GM10248 (cell line): ENCODE measurements around the gene SGPL1.
"Not testable (repeated sequence)": the region's sequence is repeated elsewhere in the genome, so short reads cannot be mapped to it uniquely, and the experiment has no call there.

Experiments used
- CTCF ChIA-PET: fragments of 300-600 bp; sonication (Branson Sonifier 250); formaldehyde crosslinking; extraction: SDS; loops from one replicate; lab custom pipeline; 2021; ENCODE audit warnings: antibody characterized with exemption; lab: Yijun Ruan, JAX
- POLR2A ChIA-PET: fragments of 350-650 bp; sonication (Branson Sonifier 250); formaldehyde crosslinking; extraction: SDS; loops from one replicate; lab custom pipeline; 2020; ENCODE audit warnings: antibody characterized with exemption; lab: Yijun Ruan, JAX
- DNase-seq: peaks from one replicate; pipeline ENCODE4 v3.0.0; 2012; ENCODE audit errors: extremely low spot score
- TF ChIP-seq, protein P1 (sequence below): IDR thresholded peaks from 2 replicates; pipeline ENCODE4 v1.5.1; 2012; ENCODE audit warnings: mild to moderate bottlenecking, low read depth; ENCODE audit errors: extremely low read depth, missing control alignments, control extremely low read depth

The SGPL1 gene

DNA sequence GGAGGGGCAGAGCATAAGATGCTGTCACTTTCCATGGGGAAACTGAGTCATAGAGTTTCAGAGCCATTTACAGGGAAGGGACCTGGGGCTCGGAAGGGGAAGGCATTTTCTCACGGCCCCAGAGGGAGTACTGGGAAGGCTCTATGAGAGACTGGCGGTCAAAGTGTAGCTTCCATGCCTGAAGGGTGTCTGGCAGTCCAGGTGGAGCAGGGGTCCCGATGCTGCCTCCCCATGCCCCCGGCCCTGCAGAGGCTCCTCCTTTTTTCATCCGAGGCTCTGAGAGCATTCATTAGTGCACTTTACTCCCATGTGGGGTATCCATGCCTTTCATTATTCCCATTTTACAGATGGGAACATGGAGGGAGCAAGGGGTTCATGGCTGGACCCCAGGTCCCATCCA is 100.5 kb downstream of the SGPL1 start:
- DNase-seq, result no peak
- TF ChIP-seq, protein P1, sequence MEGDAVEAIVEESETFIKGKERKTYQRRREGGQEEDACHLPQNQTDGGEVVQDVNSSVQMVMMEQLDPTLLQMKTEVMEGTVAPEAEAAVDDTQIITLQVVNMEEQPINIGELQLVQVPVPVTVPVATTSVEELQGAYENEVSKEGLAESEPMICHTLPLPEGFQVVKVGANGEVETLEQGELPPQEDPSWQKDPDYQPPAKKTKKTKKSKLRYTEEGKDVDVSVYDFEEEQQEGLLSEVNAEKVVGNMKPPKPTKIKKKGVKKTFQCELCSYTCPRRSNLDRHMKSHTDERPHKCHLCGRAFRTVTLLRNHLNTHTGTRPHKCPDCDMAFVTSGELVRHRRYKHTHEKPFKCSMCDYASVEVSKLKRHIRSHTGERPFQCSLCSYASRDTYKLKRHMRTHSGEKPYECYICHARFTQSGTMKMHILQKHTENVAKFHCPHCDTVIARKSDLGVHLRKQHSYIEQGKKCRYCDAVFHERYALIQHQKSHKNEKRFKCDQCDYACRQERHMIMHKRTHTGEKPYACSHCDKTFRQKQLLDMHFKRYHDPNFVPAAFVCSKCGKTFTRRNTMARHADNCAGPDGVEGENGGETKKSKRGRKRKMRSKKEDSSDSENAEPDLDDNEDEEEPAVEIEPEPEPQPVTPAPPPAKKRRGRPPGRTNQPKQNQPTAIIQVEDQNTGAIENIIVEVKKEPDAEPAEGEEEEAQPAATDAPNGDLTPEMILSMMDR, result no peak
- CTCF ChIA-PET, result interaction anchor here (2.4 kb wide), 1 partner anchor 13 kb away, joined by 6 read pairs; no protein-coding TSS in a partner anchor
- POLR2A ChIA-PET, result no interaction called here

DNA sequence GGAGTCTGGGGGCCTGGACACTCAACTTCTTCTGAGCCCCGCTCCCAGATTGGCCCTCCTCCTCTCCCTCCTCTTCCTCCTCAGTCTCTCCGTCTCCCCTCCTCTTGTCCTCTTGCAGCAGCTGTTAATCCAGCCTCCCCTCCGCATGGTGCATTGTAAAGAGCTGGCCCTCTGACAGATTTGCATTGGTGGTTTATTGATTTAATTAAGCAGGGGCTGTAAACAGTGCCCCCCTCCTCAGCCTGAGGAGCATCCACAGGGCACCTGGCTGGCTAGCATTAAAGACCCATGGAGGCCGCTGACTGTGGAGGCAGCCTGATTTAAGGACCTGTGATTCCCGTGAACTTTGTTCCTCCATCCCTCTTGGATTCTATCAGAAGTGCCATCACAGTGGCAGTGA is 101.5 kb downstream of the SGPL1 start:
- ChIA-PET POLR2A (no interaction called here), CTCF (interaction anchor here (1.0 to 2.4 kb wide), 2 partner anchors 9 to 14 kb away, joined by 3 to 6 read pairs; no protein-coding TSS in a partner anchor)

DNA sequence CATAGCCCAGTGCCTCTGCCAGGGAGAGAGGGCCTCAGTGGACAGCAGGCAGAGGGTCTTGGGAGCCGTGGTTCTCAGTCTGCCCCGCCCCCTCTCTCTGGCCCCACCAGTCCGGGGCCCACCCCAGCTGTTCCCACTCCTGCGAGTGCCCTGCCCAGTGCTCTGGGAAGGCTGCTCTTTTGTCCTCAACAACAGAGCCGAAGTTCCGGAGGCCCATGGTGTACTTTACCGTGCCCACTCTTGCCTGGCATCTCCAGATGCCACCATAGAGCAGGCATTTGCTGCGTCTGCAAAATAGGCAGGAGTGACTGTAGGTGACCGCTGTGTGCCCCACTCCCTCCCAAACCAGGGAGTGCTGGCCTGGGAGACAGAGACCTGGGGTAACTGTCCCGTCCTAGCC is 101.9 kb downstream of the SGPL1 start:
- TF ChIP-seq, protein P1, result no peak
- CTCF ChIA-PET, result interaction anchor here (1.0 to 2.4 kb wide), 3 partner anchors 9 to 39 kb away, joined by 3 to 6 read pairs (median 3); no protein-coding TSS in a partner anchor
- POLR2A ChIA-PET, result no interaction called here
- no peak for DNase-seq

More for the DNA sequence above, 101.5 kb downstream of the SGPL1 start:
- DNase-seq, result no peak
- TF ChIP-seq, protein P1, result no peak

DNA sequence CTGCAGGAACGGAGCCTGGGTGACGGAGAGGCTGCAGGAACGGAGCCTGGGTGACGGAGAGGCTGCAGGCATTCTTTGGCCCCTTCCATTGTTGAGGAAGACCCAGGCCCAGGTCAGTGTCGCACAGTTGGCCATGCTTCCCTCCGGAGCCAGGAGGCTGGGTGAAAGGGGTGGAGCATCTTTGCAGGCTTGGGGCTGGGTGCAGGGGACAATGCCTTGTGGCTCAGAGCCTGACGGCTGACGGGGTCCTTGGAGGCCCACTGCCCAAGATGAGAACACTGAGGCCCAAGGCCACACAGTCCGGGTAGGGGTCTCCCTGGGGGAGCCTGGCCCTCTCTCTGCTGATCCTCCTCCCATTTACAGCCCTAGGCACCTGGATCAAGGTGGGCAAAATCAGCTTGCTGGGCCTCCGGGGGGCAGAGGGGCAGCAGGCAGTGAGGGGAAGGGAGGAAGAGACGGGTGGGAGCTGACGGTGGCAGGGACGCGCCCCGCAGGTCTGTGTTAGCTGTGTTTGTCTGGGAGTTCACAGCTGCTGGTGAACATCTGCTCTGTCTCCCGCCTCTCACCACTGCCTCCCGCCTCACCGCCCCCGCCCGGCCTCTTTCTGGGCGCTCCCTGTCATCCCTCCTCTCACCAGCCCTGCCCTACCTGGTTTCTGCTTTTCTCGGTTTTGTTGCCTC is 103.2 kb downstream of the SGPL1 start:
- CTCF ChIA-PET, result interaction anchor here (1.3 kb wide), 1 partner anchor 14 kb away, joined by 4 read pairs; no protein-coding TSS in a partner anchor
- DNase-seq, result no peak
- POLR2A ChIA-PET, result no interaction called here
- TF ChIP-seq, protein P1, result no peak

DNA sequence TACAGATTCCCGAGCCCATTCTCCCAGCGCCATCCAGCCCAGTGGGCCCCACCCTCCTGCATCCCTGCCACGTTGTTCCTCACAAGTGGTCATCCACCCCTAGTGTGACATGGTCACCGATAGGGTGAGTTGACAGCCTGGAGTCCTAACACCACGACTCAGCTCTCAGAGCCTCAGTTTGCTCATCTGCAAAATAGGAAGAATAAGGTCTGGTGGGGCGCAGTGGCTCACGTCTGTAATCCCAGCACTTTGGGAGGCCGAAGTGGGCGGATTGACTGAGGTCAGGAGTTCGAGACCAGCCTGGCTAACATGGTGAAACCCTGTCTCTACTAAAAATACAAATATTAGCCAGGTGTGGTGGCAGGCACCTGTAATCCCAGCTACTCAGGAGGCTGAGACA is 104.2 kb downstream of the SGPL1 start:
- CTCF ChIA-PET, result interaction anchor here (1.3 kb wide), 1 partner anchor 15 kb away, joined by 4 read pairs; no protein-coding TSS in a partner anchor
- DNase-seq, POLR2A ChIA-PET: not testable (repeated sequence)

DNA sequence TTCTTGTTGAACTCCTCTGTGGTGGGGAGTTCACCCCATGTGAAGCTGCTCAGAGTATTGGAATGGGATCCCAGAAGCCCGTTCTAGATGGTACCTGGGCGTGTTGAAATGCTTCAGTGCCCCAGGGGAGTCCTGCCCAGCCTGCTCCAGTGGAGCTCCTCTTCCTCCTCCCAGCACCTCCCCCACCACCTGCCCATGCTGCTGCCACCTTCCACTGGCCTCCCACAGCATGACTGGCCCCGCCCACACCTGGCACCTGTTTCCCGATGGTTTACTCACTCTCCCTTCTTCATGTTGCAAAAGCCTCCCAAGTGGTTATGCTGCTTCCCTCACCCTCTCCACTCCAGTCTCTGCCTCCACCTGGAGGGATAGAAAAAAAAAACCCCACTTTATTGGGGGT is 104.8 kb downstream of the SGPL1 start:
- no peak for DNase-seq
- ChIA-PET POLR2A (no interaction called here), CTCF (no interaction called here)
- TF ChIP-seq, protein P1, result no peak

DNA sequence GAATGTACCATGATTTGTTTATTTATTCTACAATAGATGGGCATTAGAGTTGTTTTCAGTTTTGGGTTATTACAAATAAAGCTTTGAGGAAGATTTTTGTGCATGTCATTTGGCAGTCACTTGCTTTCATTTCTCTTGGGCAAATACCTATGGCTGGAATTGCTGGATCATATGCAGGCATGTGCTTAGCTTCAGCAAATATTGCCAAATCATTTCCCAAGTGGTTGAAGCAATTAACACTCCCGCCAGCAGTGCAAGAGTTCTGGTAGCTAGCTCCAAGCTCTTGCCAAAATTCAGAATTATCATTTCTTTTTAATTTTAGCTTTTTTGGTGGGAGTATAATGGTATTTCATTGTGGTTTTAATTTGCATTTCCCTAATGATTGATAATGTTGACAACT is 105.5 kb downstream of the SGPL1 start:
- DNase-seq, result no peak
- TF ChIP-seq, protein P1, result no peak
- POLR2A ChIA-PET, result interaction anchor here (0.6 kb wide), 1 partner anchor 146 kb away, joined by 3 read pairs; no protein-coding TSS in a partner anchor
- CTCF ChIA-PET, result no interaction called here
